H1 (cell line): ENCODE results near the gene GH1. TPM values are rescaled to one million over a fixed set of nuclear protein-coding genes. Genes with fewer than 3 reads are reported as not detected.
"Not testable (repeated sequence)": the region's sequence is repeated elsewhere in the genome, so short reads cannot be mapped to it uniquely, and the experiment has no call there.

Source experiments
- CTCF ChIA-PET: fragments of 300-600 bp; sonication (Branson Sonifier 250); formaldehyde crosslinking; loops from one replicate; lab custom pipeline; 2021; ENCODE audit not compliant: partially characterized antibody; lab: Charles Lee
- POLR2A ChIA-PET: fragments of 300-600 bp; sonication (Branson Sonifier 250); formaldehyde crosslinking; loops from one replicate; lab custom pipeline; 2021; ENCODE audit warnings: inconsistent platforms; ENCODE audit not compliant: partially characterized antibody; lab: Charles Lee
- DNase-seq, 2 experiments: peaks; one replicate each; pipeline versions ENCODE4 v3.0.0 to v3.0.0-alpha.2; 2010 to 2022; ENCODE audit warnings: low spot score in 2 of 2, low read depth in 1 of 2, mixed read lengths in 1 of 2
- FAIRE-seq: peaks from 2 replicates; lab custom pipeline; 2011; peaks lifted over from hg19 to GRCh38; lab: Jason Lieb, UNC
- H2AFZ ChIP-seq: 2 replicates; pipeline ENCODE4 v1.8.1; 2012; ENCODE audit warnings: low read length, inconsistent platforms
- H2AK5ac ChIP-seq: 2 replicates; pipeline ENCODE4 v1.6.1; 2013; ENCODE audit warnings: low read depth, low read length
- H2BK120ac ChIP-seq: replicated peaks from 2 replicates; pipeline ENCODE3; 2013; ENCODE audit warnings: low read depth, low read length, inconsistent platforms
- H2BK12ac ChIP-seq: 2 replicates; pipeline ENCODE4 v1.6.1; 2013; ENCODE audit warnings: low read depth, low read length
- H2BK15ac ChIP-seq: 2 replicates; pipeline ENCODE4 v1.6.1; 2013; ENCODE audit warnings: low read length
- H2BK20ac ChIP-seq: 2 replicates; pipeline ENCODE4 v1.6.1; 2013; ENCODE audit warnings: low read length
- H2BK5ac ChIP-seq: 2 replicates; pipeline ENCODE4 v1.6.1; 2013; ENCODE audit warnings: low read depth, low read length
- H3K14ac ChIP-seq: 2 replicates; pipeline ENCODE4 v1.6.1; 2013; ENCODE audit warnings: inconsistent platforms; ENCODE audit not compliant: insufficient read length
- H3K18ac ChIP-seq: 2 replicates; pipeline ENCODE4 v1.6.1; 2013; ENCODE audit warnings: low read length; ENCODE audit errors: extremely low read depth
- H3K23ac ChIP-seq: 2 replicates; pipeline ENCODE4 v1.6.1; 2013; ENCODE audit warnings: inconsistent platforms; ENCODE audit not compliant: insufficient read length
- H3K23me2 ChIP-seq: 2 replicates; pipeline ENCODE4 v1.6.1; 2013; ENCODE audit warnings: low read depth, low read length
- H3K27ac ChIP-seq: 2 replicates; pipeline ENCODE4 v1.6.1; 2011; ENCODE audit warnings: low read depth, low read length, inconsistent platforms
- H3K27me3 ChIP-seq, 4 experiments: replicated peaks in 1 of 4; 1 replicate in 1 of 4; 2 replicates in 3 of 4; pipeline versions ENCODE4 v1.6.1 to v1.8.1; 2011 to 2013; ENCODE audit warnings: low read length in 3 of 4, mild to moderate bottlenecking in 3 of 4, inconsistent platforms in 2 of 4, mixed read lengths in 2 of 4, moderate library complexity in 1 of 4; ENCODE audit not compliant: control insufficient read depth in 3 of 4, insufficient read depth in 3 of 4; ENCODE audit errors: extremely low read depth in 1 of 4
- H3K36me3 ChIP-seq, 4 experiments: 2 replicates each; pipeline versions ENCODE4 v1.6.1 to v1.8.1; 2011 to 2013; ENCODE audit warnings: mild to moderate bottlenecking in 4 of 4, low read length in 3 of 4, moderate library complexity in 2 of 4, control low read depth in 1 of 4, inconsistent platforms in 1 of 4; ENCODE audit not compliant: insufficient read depth in 4 of 4, control insufficient read depth in 2 of 4
- H3K4ac ChIP-seq: replicated peaks from 2 replicates; pipeline ENCODE3; 2013; ENCODE audit warnings: low read length, low read depth, mixed read lengths, inconsistent platforms; ENCODE audit not compliant: insufficient read length
- H3K4me1 ChIP-seq, 4 experiments: replicated peaks in 1 of 4; 1 replicate in 1 of 4; 2 replicates in 3 of 4; pipeline versions ENCODE4 v1.6.1 to v1.8.1; 2011 to 2013; ENCODE audit warnings: low read length in 3 of 4, inconsistent platforms in 2 of 4, mixed read lengths in 1 of 4; ENCODE audit not compliant: insufficient read depth in 4 of 4, control insufficient read depth in 3 of 4
- H3K4me2 ChIP-seq, 2 experiments: 2 replicates each; pipeline versions ENCODE4 v1.6.1 to v1.8.1; 2011 to 2013; ENCODE audit warnings: low read depth in 2 of 2, low read length in 2 of 2, control low read depth in 1 of 2, inconsistent platforms in 1 of 2, mild to moderate bottlenecking in 1 of 2; ENCODE audit not compliant: insufficient read depth in 1 of 2
- H3K4me3 ChIP-seq, 4 experiments: fragments of 200-600, 300-600 bp in 1 of 4; sonication (generic), shearing (Covaris generic), sonication (Bioruptor Twin) in 1 of 4; 2 replicates each; pipeline versions ENCODE4 v1.5.1 to v1.8.1; 2011 to 2016; ENCODE audit warnings: low read length in 4 of 4, low read depth in 3 of 4, control low read depth in 2 of 4, inconsistent platforms in 2 of 4, mild to moderate bottlenecking in 2 of 4, mixed read lengths in 1 of 4, moderate library complexity in 1 of 4; ENCODE audit not compliant: insufficient read depth in 2 of 4; ENCODE audit errors: extremely low read depth in 1 of 4
- H3K56ac ChIP-seq: replicated peaks from 2 replicates; pipeline ENCODE3; 2013; ENCODE audit warnings: low read depth, mild to moderate bottlenecking, mixed read lengths, low read length, inconsistent platforms; ENCODE audit not compliant: insufficient read length
- H3K79me1 ChIP-seq: 2 replicates; pipeline ENCODE4 v1.6.1; 2013; ENCODE audit warnings: low read depth, low read length, control low read depth
- H3K79me2 ChIP-seq, 2 experiments: 2 replicates each; pipeline versions ENCODE4 v1.6.1 to v1.8.1; 2012 to 2013; ENCODE audit warnings: low read length in 2 of 2, mild to moderate bottlenecking in 2 of 2, inconsistent platforms in 1 of 2; ENCODE audit not compliant: insufficient read depth in 2 of 2, control insufficient read depth in 1 of 2
- H3K9ac ChIP-seq, 4 experiments: replicated peaks in 1 of 4; 1 replicate in 1 of 4; 2 replicates in 3 of 4; pipeline versions ENCODE4 v1.6.1 to v1.8.1; 2011 to 2013; ENCODE audit warnings: low read depth in 3 of 4, low read length in 3 of 4, control low read depth in 2 of 4, mild to moderate bottlenecking in 2 of 4, moderate library complexity in 2 of 4, inconsistent platforms in 1 of 4; ENCODE audit errors: extremely low read depth in 1 of 4
- H3K9me3 ChIP-seq, 2 experiments: 2 replicates each; pipeline versions ENCODE4 v1.6.1 to v1.8.1; 2012 to 2013; ENCODE audit warnings: mild to moderate bottlenecking in 2 of 2, moderate library complexity in 2 of 2, control low read depth in 1 of 2, inconsistent platforms in 1 of 2, low read depth in 1 of 2, low read length in 1 of 2, mixed read lengths in 1 of 2; ENCODE audit not compliant: insufficient read depth in 2 of 2
- H4K20me1 ChIP-seq, 2 experiments: replicated peaks in 1 of 2; 2 replicates each; pipeline versions ENCODE3 to v1.8.1; 2011 to 2013; ENCODE audit warnings: inconsistent platforms in 2 of 2, low read length in 2 of 2, mild to moderate bottlenecking in 1 of 2; ENCODE audit not compliant: insufficient read depth in 2 of 2, control insufficient read depth in 1 of 2
- H4K5ac ChIP-seq: 2 replicates; pipeline ENCODE4 v1.6.1; 2013; ENCODE audit warnings: low read length, low read depth, mixed read lengths, inconsistent platforms; ENCODE audit not compliant: insufficient read length
- H4K8ac ChIP-seq: 2 replicates; pipeline ENCODE4 v1.8.0; 2013; ENCODE audit warnings: mild to moderate bottlenecking, moderate library complexity, low read length, inconsistent platforms; ENCODE audit not compliant: insufficient read depth; ENCODE audit errors: extremely low read depth
- H4K91ac ChIP-seq: replicated peaks from 2 replicates; pipeline ENCODE3; 2013; ENCODE audit warnings: low read length, mixed read lengths, inconsistent platforms; ENCODE audit not compliant: insufficient read length
- CREB1 ChIP-seq: IDR thresholded peaks from 2 replicates; pipeline ENCODE4 v1.6.1; 2012; ENCODE audit warnings: inconsistent platforms
- SP2 ChIP-seq: IDR thresholded peaks from 2 replicates; pipeline ENCODE4 v1.6.1; 2012; ENCODE audit warnings: mild to moderate bottlenecking, low read length, inconsistent platforms
- WGBS, 2 experiments: shearing (Covaris generic) in 1 of 2; methylation state at CpG; one replicate each; pipeline versions ENCODE4 v1.1.6 to v1.1.7; 2013 to 2015; ENCODE audit warnings: low lambda C conversion rate in 2 of 2, mixed read lengths in 2 of 2, inconsistent platforms in 1 of 2, low coverage in 1 of 2, missing lambda C conversion rate in 1 of 2; ENCODE audit not compliant: insufficient replicate concordance in 2 of 2, insufficient coverage in 1 of 2, insufficient read length in 1 of 2; ENCODE audit errors: extremely low coverage in 1 of 2, missing lambda C conversion rate in 1 of 2; 5-methylcytosine and 5-hydroxymethylcytosine counted together
- polyA plus RNA-seq, 7 experiments: library from polyadenylated mRNA; depleted of rRNA in 3 of 7; stranded (reverse) in 5 of 7; unstranded in 2 of 7; fragments of >200 nt in 5 of 7; fragments of 200-250 nt in 2 of 7; gene quantifications; 1 replicate in 5 of 7; 2 replicates in 1 of 7; 4 replicates in 1 of 7; pipeline versions ENCODE4 v1.2.1 to v1.2.3, GENCODE V29; 2011 to 2013; ENCODE audit warnings: missing spikeins in 2 of 7, mixed read lengths in 2 of 7
- total RNA-seq: library from RNA; stranded (reverse); fragmentation: NEBNext Ultra II Directional; extraction: Animal tissue kit (Norgen Biotek cat#: 25700); gene quantifications from 2 replicates; pipeline ENCODE4 v1.2.1, GENCODE V29; 2021

Gene GH1
- total and polyA plus RNA-seq, 2 of the 8 experiments (the other 6 are each of a cell fraction or from before 2014, with no cell fraction given) = 0.41 TPM; not detected in 1

DNA sequence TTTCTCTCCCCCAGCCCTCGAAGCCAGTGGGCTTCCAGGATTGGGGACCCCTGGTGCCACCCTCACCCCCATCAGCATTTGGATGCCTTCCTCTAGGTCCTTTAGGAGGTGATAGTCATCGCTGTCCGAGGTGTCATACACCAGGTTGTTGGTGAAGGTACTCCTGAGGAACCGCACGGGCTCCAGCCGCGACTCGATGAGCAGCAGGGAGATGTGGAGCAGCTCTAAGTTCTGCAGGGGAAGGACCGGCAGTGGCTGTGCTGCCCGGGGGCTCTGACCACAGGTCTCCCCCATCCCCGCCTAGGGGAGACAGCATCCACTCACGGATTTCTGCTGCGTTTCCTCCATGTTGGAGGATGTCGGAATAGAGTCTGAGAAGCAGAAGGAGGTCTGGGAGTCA is 8.5 kb downstream of the GH1 start:
- POLR2A ChIA-PET = no interaction called here
- FAIRE-seq = no peak
- TF ChIP-seq SP2 = no peak
- no peak for TF ChIP-seq CREB1

DNA sequence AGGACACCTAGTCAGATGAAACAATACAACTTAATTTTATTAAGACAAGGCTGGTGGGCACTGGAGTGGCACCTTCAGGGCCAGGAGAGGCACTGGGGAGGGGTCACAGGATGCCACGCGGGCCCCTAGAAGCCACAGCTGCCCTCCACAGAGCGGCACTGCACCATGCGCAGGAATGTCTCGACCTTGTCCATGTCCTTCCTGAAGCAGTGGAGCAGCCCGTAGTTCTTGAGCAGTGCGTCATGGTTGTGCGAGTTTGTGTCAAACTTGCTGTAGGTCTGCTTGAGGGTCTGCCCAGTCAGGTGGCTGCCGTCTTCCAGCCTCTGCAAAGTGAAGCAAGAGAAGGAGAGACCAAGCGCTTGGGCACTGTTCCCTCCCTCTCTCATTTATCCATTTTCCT is 9.1 kb downstream of the GH1 start:
- H3K23ac ChIP-seq, H3K27ac ChIP-seq, H2BK12ac ChIP-seq, FAIRE-seq, H2AFZ ChIP-seq, H3K9me3 ChIP-seq, H3K4me3 ChIP-seq, H3K4me1 ChIP-seq, POLR2A ChIA-PET, H2BK20ac ChIP-seq, H3K27me3 ChIP-seq, H2BK120ac ChIP-seq, H4K91ac ChIP-seq, H3K14ac ChIP-seq, DNase-seq, H3K23me2 ChIP-seq, H2AK5ac ChIP-seq, H3K79me2 ChIP-seq, H3K79me1 ChIP-seq, H3K18ac ChIP-seq, H4K8ac ChIP-seq, H3K56ac ChIP-seq, H2BK15ac ChIP-seq, H3K9ac ChIP-seq, H2BK5ac ChIP-seq, H3K36me3 ChIP-seq, H4K5ac ChIP-seq, H3K4ac ChIP-seq, H3K4me2 ChIP-seq, H4K20me1 ChIP-seq: not testable (repeated sequence)
- CTCF ChIA-PET = interaction anchor here (2.5 to 11.2 kb wide), 7 partner anchors 10 to 117 kb away, joined by 9 to 270 read pairs (median 44); partner anchors contain the start of gene GH1
- WGBS, 2 experiments = 89% methylated on average over 9 of the region's 10 CpGs; no CpG with 5 or more reads in 1 of the 2 experiments

More for the DNA sequence above, 8.5 kb downstream of the GH1 start:
- Histone ChIP-seq H3K4me1 (peaks cover 0 to 4% (median under 1%) of the 10 kb centered on the region in 4 experiments; a peak in 2 of 7 replicates), H3K79me2 (no peaks in the 10 kb centered on the region), H4K5ac (no peak overlapping the region), H4K20me1 (no peaks in the 10 kb centered on the region), H3K27me3 (no peaks in the 10 kb centered on the region), H2BK120ac (no peak overlapping the region), H2BK5ac (no peak overlapping the region), H2AK5ac (no peak overlapping the region), H3K79me1 (no peaks in the 10 kb centered on the region), H3K36me3 (no peaks in the 10 kb centered on the region), H3K9me3 (no peaks in the 10 kb centered on the region), H2BK15ac (no peak overlapping the region), H3K27ac (no peak overlapping the region), H2BK12ac (no peak overlapping the region), H2AFZ (no peak overlapping the region), H3K23ac (no peak overlapping the region), H4K8ac (no peak overlapping the region), H4K91ac (no peak overlapping the region), H3K14ac (no peak overlapping the region), H3K4me2 (no peak overlapping the region), H3K4me3 (no peak overlapping the region), H3K23me2 (no peaks in the 10 kb centered on the region), H3K9ac (no peak overlapping the region), H3K18ac (no peak overlapping the region), H2BK20ac (no peak overlapping the region), H3K4ac (no peak overlapping the region), H3K56ac (no peak overlapping the region)
- CTCF ChIA-PET = interaction anchor here (0.8 to 11.2 kb wide), 24 partner anchors 9 to 192 kb away, joined by 3 to 270 read pairs (median 12); partner anchors contain the start of genes CD79B, CSH1, GH1 and GH2
- no peak for DNase-seq
- WGBS, 2 experiments = 89% methylated on average over 13 of the region's 14 CpGs; no CpG with 5 or more reads in 1 of the 2 experiments
